Mesendoderm (in vitro differentiated cells): ENCODE data around the gene CD300A.
"Not testable (repeated sequence)": the region's sequence is repeated elsewhere in the genome, so short reads cannot be mapped to it uniquely, and the experiment has no call there.

Source experiments
- DNase-seq: peaks from one replicate; pipeline ENCODE4 v3.0.0; 2013
- H2AK5ac ChIP-seq: 2 replicates; pipeline ENCODE4 v1.6.1; 2013; ENCODE audit warnings: low read length, inconsistent platforms
- H2BK120ac ChIP-seq: 2 replicates; pipeline ENCODE4 v1.6.1; 2013; ENCODE audit warnings: low read depth, mild to moderate bottlenecking, low read length, moderate library complexity, mixed read lengths
- H2BK15ac ChIP-seq: replicated peaks from 2 replicates; pipeline ENCODE4 v1.6.1; 2013; ENCODE audit warnings: low read depth, mild to moderate bottlenecking, moderate library complexity
- H2BK5ac ChIP-seq: 2 replicates; pipeline ENCODE4 v1.6.1; 2013; ENCODE audit warnings: low read length, inconsistent platforms
- H3K18ac ChIP-seq: 2 replicates; pipeline ENCODE4 v1.6.1; 2013; ENCODE audit warnings: mild to moderate bottlenecking, low read length, mixed read lengths
- H3K23ac ChIP-seq: one replicate; pipeline ENCODE4 v1.6.1; 2013; ENCODE audit warnings: low read length
- H3K27ac ChIP-seq: 2 replicates; pipeline ENCODE4 v1.5.1; 2013; ENCODE audit warnings: low read depth, mild to moderate bottlenecking, inconsistent platforms, low read length, moderate library complexity
- H3K27me3 ChIP-seq: 2 replicates; pipeline ENCODE4 v1.6.1; 2013; ENCODE audit warnings: low read length, control low read depth, mild to moderate bottlenecking, inconsistent platforms; ENCODE audit not compliant: insufficient read depth, poor library complexity
- H3K36me3 ChIP-seq: 2 replicates; pipeline ENCODE4 v1.6.1; 2013; ENCODE audit warnings: low read length, inconsistent platforms; ENCODE audit not compliant: control insufficient read depth, insufficient read depth
- H3K4ac ChIP-seq: one replicate; pipeline ENCODE4 v1.6.1; 2013; ENCODE audit warnings: low read depth, mild to moderate bottlenecking, low read length, moderate library complexity
- H3K4me1 ChIP-seq: 2 replicates; pipeline ENCODE4 v1.6.1; 2013; ENCODE audit warnings: low read depth, low read length, inconsistent platforms; ENCODE audit not compliant: control insufficient read depth
- H3K4me2 ChIP-seq: 2 replicates; pipeline ENCODE4 v1.6.1; 2013; ENCODE audit warnings: low read length
- H3K4me3 ChIP-seq: 2 replicates; pipeline ENCODE4 v1.5.1; 2013; ENCODE audit warnings: mild to moderate bottlenecking, low read length
- H3K56ac ChIP-seq: one replicate; pipeline ENCODE4 v1.6.1; 2013; ENCODE audit warnings: low read length
- H3K79me1 ChIP-seq: 2 replicates; pipeline ENCODE4 v1.6.1; 2013; ENCODE audit warnings: low read length, inconsistent platforms
- H3K79me2 ChIP-seq: 2 replicates; pipeline ENCODE4 v1.6.1; 2013; ENCODE audit warnings: mild to moderate bottlenecking, low read length; ENCODE audit not compliant: control insufficient read depth, insufficient read depth
- H3K9ac ChIP-seq: 2 replicates; pipeline ENCODE4 v1.6.1; 2013; ENCODE audit warnings: low read length, inconsistent platforms
- H4K5ac ChIP-seq: one replicate; pipeline ENCODE4 v1.6.1; 2013; ENCODE audit warnings: low read length
- H4K8ac ChIP-seq: one replicate; pipeline ENCODE4 v1.6.1; 2013; ENCODE audit warnings: low read depth, mild to moderate bottlenecking, control low read depth, low read length, moderate library complexity
- WGBS: extraction: QIAGEN DNeasy Blood & Tissue Kit; methylation state at CpG from one replicate; pipeline ENCODE4 v1.1.7; 2013; ENCODE audit warnings: low lambda C conversion rate, missing lambda C conversion rate; ENCODE audit not compliant: insufficient coverage; ENCODE audit errors: extremely low coverage; 5-methylcytosine and 5-hydroxymethylcytosine counted together

Gene CD300A

GRCh38 chr17:74491626-74492025, 25.2 kb downstream of the CD300A start:
- Histone ChIP-seq H2BK120ac (no peak overlapping the region), H3K27ac (no peak overlapping the region), H2BK15ac (no peak overlapping the region), H3K9ac (no peak overlapping the region), H2AK5ac (no peak overlapping the region), H3K36me3 (no peaks in the 10 kb centered on the region), H4K8ac (no peak overlapping the region), H3K79me2 (no peaks in the 10 kb centered on the region), H3K4me1 (no peaks in the 10 kb centered on the region), H3K4ac (no peak overlapping the region), H3K23ac (no peak overlapping the region), H3K18ac (no peak overlapping the region), H3K27me3 (no peaks in the 10 kb centered on the region), H4K5ac (no peak overlapping the region), H3K79me1 (no peaks in the 10 kb centered on the region), H3K4me3 (no peak overlapping the region), H3K56ac (no peak overlapping the region), H3K4me2 (no peak overlapping the region), H2BK5ac (no peak overlapping the region)
- no peak for DNase-seq
- WGBS = no CpG with 5 or more reads among the region's 7 CpGs

GRCh38 chr17:74493331-74493833, 26.9 kb downstream of the CD300A start:
- DNase-seq = peak; percentile 79
- H3K79me2 ChIP-seq = no peaks in the 10 kb centered on the region
- no peak overlapping the region for H3K56ac ChIP-seq
- H3K36me3 ChIP-seq = no peaks in the 10 kb centered on the region
- H3K4me3 ChIP-seq = no peak overlapping the region
- no peak overlapping the region for H2AK5ac ChIP-seq
- no peak overlapping the region for H2BK15ac ChIP-seq
- no peak overlapping the region for H3K9ac ChIP-seq
- WGBS = no CpG with 5 or more reads among the region's 11 CpGs
- H2BK120ac ChIP-seq = no peak overlapping the region
- no peak overlapping the region for H3K4ac ChIP-seq
- no peak overlapping the region for H3K27ac ChIP-seq
- no peaks in the 10 kb centered on the region for H3K79me1 ChIP-seq
- no peaks in the 10 kb centered on the region for H3K4me1 ChIP-seq
- H3K23ac ChIP-seq = no peak overlapping the region
- no peak overlapping the region for H4K5ac ChIP-seq
- H3K18ac ChIP-seq = no peak overlapping the region
- H4K8ac ChIP-seq = no peak overlapping the region
- no peak overlapping the region for H2BK5ac ChIP-seq
- H3K4me2 ChIP-seq = no peak overlapping the region
- H3K27me3 ChIP-seq = no peaks in the 10 kb centered on the region

DNA sequence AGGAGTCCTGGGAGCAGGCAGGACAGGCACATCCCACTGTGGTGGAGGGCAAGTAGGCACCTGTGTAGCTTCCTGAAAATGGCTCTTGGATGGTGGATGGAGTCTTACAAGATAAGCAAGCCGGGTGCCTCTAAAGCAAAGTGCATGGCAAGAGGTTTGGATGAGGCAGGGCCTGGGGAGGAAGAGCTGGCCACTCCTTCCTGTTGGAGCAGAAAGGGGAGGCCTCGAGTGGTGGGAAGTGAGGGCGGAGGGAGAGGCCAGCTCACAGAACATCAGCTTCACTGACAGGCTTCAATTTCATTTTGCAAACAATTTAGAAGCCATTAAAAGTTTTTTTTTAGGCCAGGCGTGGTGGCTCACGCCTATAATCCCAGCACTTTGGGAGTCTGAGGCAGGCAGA, 31.0 kb downstream of the CD300A start:
- DNase-seq = no peak
- Histone ChIP-seq H3K4me1 (no peaks in the 10 kb centered on the region), H2BK5ac (no peak overlapping the region), H3K79me2 (no peaks in the 10 kb centered on the region), H3K4ac (no peak overlapping the region), H3K4me3 (no peak overlapping the region), H2AK5ac (no peak overlapping the region), H2BK120ac (no peak overlapping the region), H3K23ac (no peak overlapping the region), H3K56ac (no peak overlapping the region), H3K36me3 (no peaks in the 10 kb centered on the region), H3K18ac (no peak overlapping the region), H2BK15ac (no peak overlapping the region), H3K79me1 (no peaks in the 10 kb centered on the region), H3K9ac (no peak overlapping the region), H3K4me2 (no peak overlapping the region), H4K8ac (no peak overlapping the region), H4K5ac (no peak overlapping the region), H3K27ac (no peak overlapping the region), H3K27me3 (no peaks in the 10 kb centered on the region)
- WGBS = no CpG with 5 or more reads among the region's 5 CpGs

GRCh38 chr17:74499992-74500391, 33.6 kb downstream of the CD300A start:
- no peaks in the 10 kb centered on the region for H3K27me3 ChIP-seq
- H4K8ac ChIP-seq = no peak overlapping the region
- no CpG with 5 or more reads among the region's 3 CpGs for WGBS
- no peaks in the 10 kb centered on the region for H3K79me1 ChIP-seq
- H4K5ac ChIP-seq = no peak overlapping the region
- no peak overlapping the region for H3K56ac ChIP-seq
- H3K36me3 ChIP-seq = no peaks in the 10 kb centered on the region
- no peak for DNase-seq
- no peaks in the 10 kb centered on the region for H3K4me1 ChIP-seq
- H2BK5ac ChIP-seq = no peak overlapping the region
- no peaks in the 10 kb centered on the region for H3K79me2 ChIP-seq
- H3K4me3 ChIP-seq = no peak overlapping the region
- no peak overlapping the region for H3K27ac ChIP-seq
- no peak overlapping the region for H3K18ac ChIP-seq
- no peak overlapping the region for H3K4ac ChIP-seq
- no peak overlapping the region for H2AK5ac ChIP-seq
- no peak overlapping the region for H3K9ac ChIP-seq
- H2BK15ac ChIP-seq = no peak overlapping the region
- no peak overlapping the region for H3K4me2 ChIP-seq
- H3K23ac ChIP-seq = no peak overlapping the region
- H2BK120ac ChIP-seq = no peak overlapping the region

DNA sequence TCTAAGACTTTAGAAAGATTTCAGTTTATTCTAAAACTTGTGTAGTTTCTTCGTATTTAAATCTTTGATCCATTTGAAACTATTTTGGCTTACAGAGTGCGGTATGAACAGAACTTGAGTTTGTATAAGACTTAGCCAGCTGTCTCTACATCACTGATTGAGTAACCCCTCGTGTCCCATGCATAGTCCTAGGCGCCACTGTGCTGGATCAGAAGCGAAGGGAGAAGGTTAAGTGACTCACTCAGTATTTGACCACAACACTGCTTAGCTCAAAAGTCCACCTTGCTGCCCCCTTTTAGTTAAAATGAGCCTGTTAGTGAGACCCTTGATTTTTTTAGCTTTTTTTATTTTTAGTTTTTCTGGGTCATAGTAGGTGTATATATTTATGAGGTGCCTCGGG, 36.4 kb downstream of the CD300A start:
- Histone ChIP-seq H2BK5ac (no peak overlapping the region), H3K23ac (no peak overlapping the region), H3K4me2 (no peak overlapping the region), H3K4me3 (no peak overlapping the region), H3K27ac (no peak overlapping the region), H3K18ac (no peak overlapping the region), H3K4ac (no peak overlapping the region), H2BK120ac (no peak overlapping the region), H3K9ac (no peak overlapping the region), H3K56ac (no peak overlapping the region), H2BK15ac (no peak overlapping the region), H3K36me3 (no peaks in the 10 kb centered on the region), H3K27me3 (no peaks in the 10 kb centered on the region), H4K8ac (no peak overlapping the region), H3K4me1 (no peaks in the 10 kb centered on the region), H3K79me2 (no peaks in the 10 kb centered on the region), H3K79me1 (no peaks in the 10 kb centered on the region), H4K5ac (no peak overlapping the region), H2AK5ac (no peak overlapping the region)
- no CpG with 5 or more reads among the region's 6 CpGs for WGBS
- DNase-seq = no peak

DNA sequence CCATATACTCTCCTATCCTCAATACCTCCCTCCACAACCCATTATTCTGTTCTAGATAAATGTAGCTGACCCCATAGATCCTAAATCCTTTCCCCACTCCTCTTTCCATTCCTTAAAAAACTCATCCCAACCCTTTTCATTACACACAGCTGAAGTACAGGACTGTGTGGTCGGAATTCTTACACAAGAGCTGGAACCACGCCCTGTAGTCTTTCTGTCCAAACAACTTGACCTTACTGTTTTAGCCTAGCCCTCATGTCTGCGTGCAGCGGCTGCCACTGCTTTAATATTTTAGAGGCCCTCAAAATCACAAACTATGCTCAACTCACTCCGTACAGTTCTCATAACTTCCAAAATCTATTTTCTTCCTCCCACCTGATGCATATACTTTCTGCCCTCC, 37.5 kb downstream of the CD300A start:
- H3K36me3 ChIP-seq, H3K56ac ChIP-seq, H3K79me1 ChIP-seq, H3K4ac ChIP-seq, H4K8ac ChIP-seq, H3K18ac ChIP-seq, H3K9ac ChIP-seq, H4K5ac ChIP-seq, H2BK120ac ChIP-seq, H3K27me3 ChIP-seq, H3K23ac ChIP-seq, H3K4me3 ChIP-seq, H2BK15ac ChIP-seq, H3K79me2 ChIP-seq, H3K4me2 ChIP-seq, H2BK5ac ChIP-seq, H3K27ac ChIP-seq, H3K4me1 ChIP-seq, DNase-seq, H2AK5ac ChIP-seq: not testable (repeated sequence)
- no CpG with 5 or more reads among the region's 5 CpGs for WGBS
